ENCODE measurements around the gene SCARF2. TPM values are rescaled to one million over a fixed set of nuclear protein-coding genes. Genes with fewer than 3 reads are reported as not detected.

Gene SCARF2
- total RNA-seq, 6 experiments from 2014 or later = 65.1 to 92.3 (median 68.9) TPM

DNA sequence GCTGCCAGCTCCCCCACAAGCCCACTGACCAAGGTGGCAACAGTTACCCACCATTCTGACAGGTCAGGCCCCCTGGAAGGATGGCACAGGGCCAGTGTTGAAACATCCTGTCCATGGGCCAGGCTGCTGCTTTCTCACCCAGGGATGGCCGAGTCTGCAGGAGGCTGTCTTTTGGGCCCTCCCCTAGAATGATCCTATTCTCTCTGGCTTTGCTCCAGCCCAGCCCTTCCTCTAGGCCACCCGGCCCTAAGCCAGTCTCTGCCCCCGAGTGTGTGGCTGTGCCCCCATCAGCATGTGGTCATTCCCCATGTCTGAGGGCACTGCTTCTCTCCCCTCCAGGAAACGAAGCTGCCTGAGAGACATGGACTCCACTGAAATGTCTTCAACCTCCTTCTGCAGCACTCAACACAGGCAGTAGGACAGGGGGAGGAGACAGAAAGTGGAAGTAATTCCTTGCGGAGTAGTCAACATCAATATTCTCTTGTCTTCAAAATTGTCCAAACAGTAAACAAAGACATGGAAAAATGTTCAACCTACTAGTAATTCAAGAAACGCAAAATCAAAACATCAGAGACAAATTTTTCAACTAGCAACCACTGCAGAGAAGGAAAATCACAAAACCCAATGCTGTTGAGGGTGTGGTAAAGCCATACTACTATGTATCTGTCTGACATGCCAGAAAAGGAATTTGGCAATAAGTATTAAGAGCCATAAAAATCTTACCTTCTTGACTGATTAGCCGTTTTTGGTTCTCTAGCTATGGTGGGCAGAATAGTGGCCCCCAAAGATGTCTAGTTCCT is 5.1 kb upstream of the SCARF2 start:
- DNase-seq = no peak
- H3K27me3 Mint-ChIP-seq (ENCODE audit: insufficient read depth) = peaks cover 2% of the 10 kb centered on the region
- H3K4me3 Mint-ChIP-seq = no peak overlapping the region
- H3K9me3 Mint-ChIP-seq = no peaks in the 10 kb centered on the region
- no peaks in the 10 kb centered on the region for H3K36me3 Mint-ChIP-seq (ENCODE audit: low read depth)
- H3K4me1 Mint-ChIP-seq (ENCODE audit: low read depth) = peaks cover 27% of the 10 kb centered on the region
- peak overlapping the region; percentile 5; the same call in 1 of the 2 replicates for H3K27ac Mint-ChIP-seq
- TF ChIP-seq, protein P1, sequence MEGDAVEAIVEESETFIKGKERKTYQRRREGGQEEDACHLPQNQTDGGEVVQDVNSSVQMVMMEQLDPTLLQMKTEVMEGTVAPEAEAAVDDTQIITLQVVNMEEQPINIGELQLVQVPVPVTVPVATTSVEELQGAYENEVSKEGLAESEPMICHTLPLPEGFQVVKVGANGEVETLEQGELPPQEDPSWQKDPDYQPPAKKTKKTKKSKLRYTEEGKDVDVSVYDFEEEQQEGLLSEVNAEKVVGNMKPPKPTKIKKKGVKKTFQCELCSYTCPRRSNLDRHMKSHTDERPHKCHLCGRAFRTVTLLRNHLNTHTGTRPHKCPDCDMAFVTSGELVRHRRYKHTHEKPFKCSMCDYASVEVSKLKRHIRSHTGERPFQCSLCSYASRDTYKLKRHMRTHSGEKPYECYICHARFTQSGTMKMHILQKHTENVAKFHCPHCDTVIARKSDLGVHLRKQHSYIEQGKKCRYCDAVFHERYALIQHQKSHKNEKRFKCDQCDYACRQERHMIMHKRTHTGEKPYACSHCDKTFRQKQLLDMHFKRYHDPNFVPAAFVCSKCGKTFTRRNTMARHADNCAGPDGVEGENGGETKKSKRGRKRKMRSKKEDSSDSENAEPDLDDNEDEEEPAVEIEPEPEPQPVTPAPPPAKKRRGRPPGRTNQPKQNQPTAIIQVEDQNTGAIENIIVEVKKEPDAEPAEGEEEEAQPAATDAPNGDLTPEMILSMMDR (IDR thresholded peaks at IDR 0.05) = no peak

DNA sequence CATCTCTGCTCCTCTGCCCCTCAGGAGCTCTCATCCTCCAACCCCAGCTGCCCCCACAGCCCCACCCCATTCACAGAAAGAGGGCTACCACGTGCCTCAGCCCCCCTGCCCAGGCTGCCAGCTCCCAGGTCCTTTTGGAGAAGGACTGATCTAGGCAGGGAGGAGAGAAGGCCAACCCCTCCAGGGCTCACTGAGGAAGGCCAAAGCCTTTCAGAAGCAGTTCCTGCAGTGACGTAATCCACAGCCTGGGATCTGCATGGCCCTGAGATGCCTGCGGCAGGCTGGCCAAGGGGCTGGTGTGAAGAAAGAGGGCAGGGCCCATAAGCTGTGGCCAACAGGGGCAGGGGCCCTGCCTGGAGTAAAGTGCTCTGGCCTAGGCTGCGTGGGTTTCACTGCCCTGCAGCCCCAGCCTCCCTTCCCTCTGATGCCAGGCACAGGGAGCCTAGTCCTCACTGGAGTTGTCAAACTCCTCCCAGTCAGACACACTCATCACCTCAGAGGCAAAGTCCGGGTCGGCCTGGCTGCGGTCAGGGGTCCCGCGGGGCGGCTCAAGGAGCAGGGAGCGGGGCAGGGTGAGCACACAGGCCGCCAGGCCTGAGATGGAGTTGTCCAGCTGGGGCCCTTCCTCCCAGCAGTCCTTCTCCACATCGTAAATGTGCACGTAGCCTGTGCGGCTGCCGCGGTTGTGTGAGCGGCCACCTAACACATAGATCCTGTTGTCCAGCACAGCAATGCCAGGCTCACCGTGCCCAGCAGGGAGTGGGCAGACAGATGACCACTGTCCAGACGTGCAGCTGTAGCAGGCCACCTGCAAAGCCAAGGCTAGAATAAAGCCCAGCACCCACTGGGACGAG is 4.2 kb upstream of the SCARF2 start:
- Mint-ChIP-seq H3K27me3 (ENCODE audit: insufficient read depth) (peaks cover 2% of the 10 kb centered on the region), H3K9me3 (no peaks in the 10 kb centered on the region), H3K36me3 (ENCODE audit: low read depth) (peaks cover 4% of the 10 kb centered on the region; the same call in 1 of the 2 replicates), H3K4me3 (no peak overlapping the region), H3K4me1 (ENCODE audit: low read depth) (peaks cover 27% of the 10 kb centered on the region), H3K27ac (no peak overlapping the region; the same call in 1 of the 2 replicates)
- TF ChIP-seq, protein P1 (IDR thresholded peaks at IDR 0.05) = no peak
- DNase-seq = peak; percentile 56

DNA sequence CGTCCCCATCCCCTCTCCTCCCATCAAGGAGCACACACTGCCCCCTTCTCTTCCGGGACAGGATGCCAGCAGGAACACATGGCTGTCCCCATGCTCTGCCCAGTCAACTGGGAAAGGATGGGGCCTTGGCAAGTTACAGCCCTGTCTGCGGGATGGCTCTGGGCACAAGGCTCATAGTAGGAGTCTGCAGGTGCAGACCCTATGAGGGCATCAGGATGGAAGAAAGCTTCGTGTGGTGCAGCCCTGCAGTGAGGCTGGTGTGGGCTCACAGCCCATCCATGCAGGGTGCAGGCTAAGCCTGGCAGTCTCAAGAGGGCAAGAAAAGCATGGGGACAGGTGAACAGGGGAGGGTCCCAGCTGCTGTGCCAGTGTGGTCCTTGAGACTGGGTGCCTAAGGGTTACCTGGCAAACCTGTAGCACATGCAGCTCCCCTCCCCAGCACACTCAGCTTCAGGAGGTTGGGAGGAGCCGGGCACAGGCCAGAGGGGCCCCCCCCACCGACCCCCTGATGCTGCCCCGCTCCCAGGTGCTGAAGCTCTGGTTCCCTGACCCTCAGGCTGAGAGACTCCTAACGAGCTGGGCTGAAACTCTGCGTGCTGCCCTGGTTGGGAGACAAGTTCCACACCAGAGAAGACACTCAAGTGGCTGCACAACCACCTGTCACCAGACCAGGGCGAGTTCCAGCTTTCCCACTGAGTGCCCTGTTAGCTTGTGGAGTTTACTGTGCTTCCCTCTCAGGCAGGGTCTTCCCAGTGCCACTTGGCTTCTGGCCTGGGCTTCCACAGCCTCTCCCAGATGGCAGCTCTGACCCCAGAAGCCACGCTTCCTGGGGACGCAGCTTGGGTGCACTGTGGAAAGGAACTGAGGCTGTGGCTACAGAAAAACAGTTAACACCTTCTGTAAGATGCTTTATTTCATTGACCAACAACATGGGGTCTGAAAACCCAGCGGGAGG is 3.3 kb upstream of the SCARF2 start:
- Mint-ChIP-seq H3K27me3 (ENCODE audit: insufficient read depth) (peaks cover 2% of the 10 kb centered on the region), H3K9me3 (no peaks in the 10 kb centered on the region), H3K27ac (no peak overlapping the region), H3K36me3 (ENCODE audit: low read depth) (peaks cover 5% of the 10 kb centered on the region; the same call in 1 of the 2 replicates), H3K4me3 (no peak overlapping the region), H3K4me1 (ENCODE audit: low read depth) (peaks cover 28% of the 10 kb centered on the region)
- no peak for DNase-seq
- TF ChIP-seq, protein P1 (IDR thresholded peaks at IDR 0.05) = no peak

DNA sequence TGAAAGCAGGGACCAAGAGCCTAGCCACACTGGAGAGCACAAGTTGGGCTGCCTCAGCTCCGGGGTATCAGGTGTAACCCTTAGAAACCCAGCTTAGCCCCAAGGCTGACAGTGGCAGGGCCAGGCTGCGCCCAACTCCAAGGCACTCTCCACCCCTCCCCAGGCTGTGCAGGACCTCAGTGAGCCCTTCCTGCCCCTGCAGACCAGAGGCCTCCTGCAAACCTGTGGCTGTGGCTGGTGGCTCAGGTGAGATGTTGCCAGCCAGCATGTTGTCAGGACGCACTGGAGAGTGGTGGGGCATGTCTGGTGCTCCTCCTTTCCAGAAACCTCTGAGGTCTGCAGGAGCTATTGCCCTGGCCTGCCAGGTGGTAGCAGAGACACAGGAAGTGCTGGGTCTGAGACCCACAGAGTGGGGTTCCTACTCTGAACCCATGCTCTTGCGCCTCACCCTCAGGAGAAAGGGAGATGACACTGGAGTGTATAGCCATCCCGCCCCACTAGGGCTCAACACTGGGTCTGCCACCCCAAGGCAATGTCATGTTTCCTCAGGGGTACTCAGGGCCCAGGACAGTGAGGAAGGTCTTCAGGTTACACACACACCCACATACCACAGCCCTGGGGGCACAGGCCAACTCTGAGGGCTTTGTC is 2.4 kb upstream of the SCARF2 start:
- peaks cover 2% of the 10 kb centered on the region for H3K27me3 Mint-ChIP-seq (ENCODE audit: insufficient read depth)
- H3K36me3 Mint-ChIP-seq (ENCODE audit: low read depth) = peaks cover 5% of the 10 kb centered on the region; the same call in 1 of the 2 replicates
- H3K4me3 Mint-ChIP-seq = no peak overlapping the region
- no peak overlapping the region for H3K27ac Mint-ChIP-seq
- no peak for DNase-seq
- H3K4me1 Mint-ChIP-seq (ENCODE audit: low read depth) = peaks cover 37% of the 10 kb centered on the region
- H3K9me3 Mint-ChIP-seq = no peaks in the 10 kb centered on the region
- TF ChIP-seq, protein P1 (IDR thresholded peaks at IDR 0.05) = no peak
